Fibroblast of skin of left biceps (primary cell): ENCODE results near the gene BZW2.
"Not testable (repeated sequence)": the region's sequence is repeated elsewhere in the genome, so short reads cannot be mapped to it uniquely, and the experiment has no call there.

ENCODE experiments used
- DNase-seq, 2 experiments: peaks; one replicate each; pipeline ENCODE4 v3.0.0-alpha.2; 2013; ENCODE audit warnings: low read depth in 2 of 2

Gene BZW2

DNA sequence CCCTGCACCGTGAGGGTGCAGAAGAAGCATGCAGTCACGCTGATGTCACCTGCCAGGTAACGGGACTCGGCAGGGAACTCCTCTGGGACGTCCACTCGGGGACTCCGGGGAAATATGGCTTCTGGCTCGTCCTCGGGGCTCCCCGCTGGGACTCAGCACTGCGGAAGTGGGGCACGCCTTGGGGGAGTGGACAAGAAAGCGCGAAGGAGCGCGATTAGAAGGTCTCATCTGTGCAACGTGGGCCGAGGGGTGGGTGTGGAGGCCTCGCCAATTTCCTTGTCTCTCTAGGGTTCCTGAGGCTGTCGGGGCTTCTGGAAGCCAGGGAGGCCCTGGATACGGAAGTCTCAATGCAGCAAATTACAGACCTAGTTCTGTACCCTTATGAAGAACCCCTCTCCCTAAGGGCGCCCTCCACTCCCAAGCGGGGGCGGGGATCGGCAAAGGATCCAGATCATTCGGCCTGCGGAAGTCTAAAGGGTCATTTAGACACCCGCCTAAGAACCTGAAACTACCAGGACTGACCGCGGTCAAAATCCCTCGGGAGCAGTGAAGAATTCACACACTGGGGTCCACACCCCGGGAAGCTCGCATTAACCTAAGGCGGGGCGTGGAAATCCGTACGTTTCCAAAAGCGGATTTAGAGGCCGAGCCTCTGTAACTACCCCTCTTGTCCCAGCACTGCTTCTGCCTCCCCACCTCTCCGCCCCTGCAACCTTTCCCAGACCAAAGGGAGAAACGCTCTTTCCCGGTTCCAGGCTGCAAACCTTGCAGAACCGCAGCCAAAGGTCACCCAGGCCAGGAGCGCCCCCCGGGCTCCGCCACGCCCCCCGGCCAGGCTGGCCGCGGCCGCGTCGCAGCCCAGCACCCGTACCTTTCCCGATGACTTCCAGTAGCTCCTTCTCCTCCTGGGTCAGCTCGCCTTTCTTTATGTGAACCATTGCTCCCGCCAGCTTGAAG is 1.1 kb upstream of the BZW2 start:
- no peak for DNase-seq

DNA sequence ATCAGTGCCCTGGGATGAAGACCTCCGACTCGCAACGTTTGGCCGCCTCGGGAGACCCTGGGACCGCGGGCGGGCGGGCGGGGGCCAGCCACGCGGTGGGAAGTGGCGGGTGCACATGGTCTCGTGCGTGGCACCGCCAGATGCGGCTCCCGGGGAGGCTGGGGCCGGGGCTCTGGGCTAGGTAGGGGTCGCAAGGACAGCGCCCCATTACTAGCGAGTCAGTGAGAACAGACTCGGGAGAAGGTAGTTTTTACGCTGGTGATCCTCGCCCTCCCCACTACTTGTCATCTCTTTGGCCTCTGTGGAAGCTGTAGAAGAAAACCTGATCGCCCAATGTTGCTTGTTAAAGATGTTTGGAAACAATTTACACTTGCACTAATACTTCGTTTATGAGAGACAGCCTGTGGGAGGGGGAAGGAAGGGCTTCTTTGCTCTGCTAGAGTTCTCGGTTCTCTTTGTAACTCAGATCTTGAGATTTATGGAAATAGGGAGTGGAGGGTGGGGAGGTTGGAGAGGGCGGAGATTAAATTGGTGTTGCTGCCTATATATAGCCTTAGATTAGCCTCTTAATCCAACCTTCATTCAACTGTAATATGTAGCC is 591 bp downstream of the BZW2 start:
- no peak for DNase-seq

DNA sequence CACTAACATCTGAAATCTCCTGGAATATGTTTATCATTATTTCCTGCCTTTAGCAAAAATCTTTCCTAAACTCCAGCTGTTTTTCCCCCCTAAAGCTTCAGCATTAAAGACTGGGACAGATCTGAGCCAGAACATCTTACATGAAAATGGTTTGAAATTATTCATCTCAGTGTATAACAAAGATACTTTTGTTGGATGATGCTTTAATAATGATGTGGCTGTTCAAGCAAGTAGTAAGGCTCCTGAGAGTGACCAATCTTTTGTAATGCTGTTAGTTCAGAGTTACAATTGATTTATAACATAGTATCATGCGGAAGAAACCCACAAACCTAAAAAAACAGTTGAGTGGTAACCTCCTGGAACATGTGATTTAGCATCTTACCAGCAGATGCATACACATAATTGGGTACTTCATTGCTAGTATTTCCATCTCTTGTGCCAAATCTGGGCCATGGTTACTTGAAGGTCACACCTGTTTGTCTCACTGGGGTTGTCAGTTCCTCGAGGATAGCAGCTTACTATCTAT is 1.5 kb downstream of the BZW2 start:
- no peak for DNase-seq

DNA sequence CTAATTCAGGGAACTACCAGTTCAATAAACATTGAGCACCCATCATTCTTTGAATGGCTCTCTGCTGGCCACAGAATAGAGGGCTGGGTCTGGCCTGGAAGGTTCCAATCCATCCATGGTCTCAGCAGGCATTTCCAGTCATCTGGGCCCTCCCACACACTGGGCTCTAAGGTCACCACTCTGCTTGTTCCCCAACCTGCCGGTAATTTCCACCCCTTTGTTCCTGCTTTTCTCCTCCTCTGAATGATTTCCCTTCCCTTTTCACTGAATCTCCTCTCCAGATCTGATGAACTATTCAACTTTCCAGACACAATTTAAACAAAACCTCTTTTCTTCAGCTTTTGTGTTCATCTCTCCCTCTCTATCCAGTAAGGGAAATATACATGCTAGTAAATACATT is 2.6 kb downstream of the BZW2 start:
- DNase-seq, result no peak

DNA sequence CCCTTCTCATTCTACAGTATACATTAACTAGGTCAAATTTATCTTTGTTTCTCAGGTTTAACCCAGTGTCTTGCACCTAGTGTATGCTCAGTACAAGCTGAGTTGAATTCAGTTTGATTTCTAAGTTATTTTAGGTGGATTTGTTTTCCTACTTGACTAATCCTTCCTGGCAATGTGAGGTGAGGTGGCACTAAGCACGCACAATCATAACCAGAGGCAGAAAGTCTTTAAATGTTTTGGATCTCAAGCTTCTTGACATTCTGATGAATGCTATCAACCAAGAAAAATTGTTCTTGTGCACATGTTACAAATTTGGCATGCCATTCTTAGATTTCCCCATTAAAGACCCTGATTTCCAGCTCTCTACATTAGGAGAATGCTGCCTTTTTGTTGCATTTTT is 3.2 kb downstream of the BZW2 start:
- DNase-seq, result no peak

DNA sequence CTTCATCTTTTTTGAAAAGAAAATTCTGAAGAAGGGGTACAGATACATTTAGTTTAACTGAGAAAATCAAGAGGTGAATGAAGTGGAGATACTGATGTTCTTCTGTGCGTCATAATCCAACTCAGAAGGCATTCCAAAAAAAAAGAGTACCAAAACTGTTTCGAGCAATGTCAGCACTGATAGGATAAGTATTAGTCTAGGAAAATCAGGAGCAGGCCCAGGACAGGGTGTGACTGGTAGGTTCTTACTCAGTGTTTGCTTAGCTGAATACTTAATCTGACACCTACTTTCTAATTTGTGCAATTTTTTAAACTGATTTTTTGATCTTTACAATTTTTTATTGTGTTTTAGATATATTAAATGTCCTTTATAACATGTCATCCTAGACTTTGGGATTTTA is 4.3 kb downstream of the BZW2 start:
- DNase-seq, result no peak

DNA sequence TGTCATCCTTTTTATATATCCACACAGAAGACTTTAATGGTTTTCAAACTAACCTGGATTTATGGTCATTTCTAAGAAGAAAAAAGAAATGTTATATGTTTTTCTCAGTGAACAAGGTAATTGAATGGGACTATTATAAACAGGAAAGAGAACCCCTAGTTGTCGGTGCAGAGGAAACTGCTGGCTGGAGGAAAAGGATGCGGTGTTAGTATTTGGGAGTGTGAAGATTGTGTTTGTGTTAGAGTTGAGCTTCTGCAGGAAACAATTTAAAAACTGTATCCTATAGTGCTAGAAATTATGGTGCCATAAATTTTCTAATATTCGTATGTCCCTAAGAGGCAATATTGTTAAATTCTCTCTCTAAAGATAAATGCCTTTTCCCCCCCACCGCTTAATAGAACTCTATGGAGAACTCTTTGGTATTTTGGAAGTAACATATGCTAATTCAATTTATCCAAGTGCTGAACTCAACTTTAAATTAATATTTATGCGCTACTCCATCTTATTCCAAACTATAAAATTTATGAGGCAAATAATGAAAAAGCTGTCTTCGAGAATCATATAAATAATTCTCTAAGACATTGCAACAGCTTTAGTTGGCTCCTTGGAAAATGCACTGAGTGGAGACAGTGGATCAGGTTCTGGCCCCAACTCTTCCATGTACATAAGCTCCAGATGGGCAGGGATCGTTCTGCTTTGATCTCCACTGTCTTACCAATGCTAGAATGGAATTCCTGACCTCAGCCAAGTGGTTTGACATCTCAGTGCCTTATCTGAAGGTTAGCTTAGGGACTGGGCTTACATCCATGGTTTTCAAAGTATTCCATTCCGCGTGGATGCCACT is 5.6 kb downstream of the BZW2 start:
- no peak for DNase-seq

DNA sequence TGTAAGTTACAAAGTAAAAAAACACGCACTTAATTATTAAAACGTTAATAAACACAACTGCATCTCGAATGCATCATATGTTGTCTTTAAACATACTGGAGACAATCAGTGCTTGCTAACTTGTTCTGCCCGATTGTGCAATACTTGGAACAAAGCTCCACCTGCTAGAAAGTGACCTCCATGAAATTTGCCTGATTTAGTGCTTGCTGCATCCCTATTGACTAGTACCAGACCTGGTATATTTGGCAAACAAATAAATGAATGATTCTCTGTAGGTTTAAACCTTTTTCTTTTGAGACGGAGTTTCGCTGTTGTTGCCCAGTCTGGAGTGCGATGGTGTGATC is 6.2 kb downstream of the BZW2 start:
- DNase-seq, result no peak

DNA sequence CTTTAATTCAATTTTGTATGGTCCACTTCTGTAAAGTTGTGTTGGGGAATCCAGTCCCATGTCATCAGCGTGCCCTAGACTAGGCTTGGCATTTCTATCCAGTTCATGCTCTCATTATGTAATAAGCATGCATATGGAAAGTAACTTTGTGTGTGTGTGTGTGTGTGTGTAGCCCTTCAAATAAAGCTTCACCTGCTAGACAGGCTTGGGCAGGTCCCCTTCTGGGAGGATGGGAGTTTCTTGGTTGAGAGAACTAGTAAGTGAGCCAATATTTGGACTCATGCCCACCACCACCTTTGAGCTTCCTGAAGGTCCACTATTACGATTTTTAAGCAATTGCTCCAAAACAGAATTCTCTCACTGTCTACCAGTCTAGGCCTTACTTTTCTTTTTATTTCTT is 6.9 kb downstream of the BZW2 start:
- no peak for DNase-seq

DNA sequence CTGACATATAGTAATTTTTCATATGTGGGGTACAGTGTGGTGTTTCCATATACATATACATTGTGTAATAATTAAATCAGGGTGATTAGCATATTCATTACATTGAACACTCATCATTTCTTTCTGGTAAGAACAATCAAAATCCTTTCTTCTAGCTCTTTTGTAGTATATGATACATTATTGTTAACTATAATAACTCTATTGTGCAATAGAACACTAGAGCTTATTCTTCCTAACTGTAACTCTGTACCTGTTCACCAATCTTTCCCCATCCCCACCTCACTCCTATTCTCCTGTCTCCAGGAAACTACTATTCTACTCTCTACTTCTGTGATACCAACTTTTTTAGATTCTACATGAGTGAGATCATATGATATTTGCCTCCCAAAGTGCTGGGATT is 9.4 kb downstream of the BZW2 start:
- no peak for DNase-seq

DNA sequence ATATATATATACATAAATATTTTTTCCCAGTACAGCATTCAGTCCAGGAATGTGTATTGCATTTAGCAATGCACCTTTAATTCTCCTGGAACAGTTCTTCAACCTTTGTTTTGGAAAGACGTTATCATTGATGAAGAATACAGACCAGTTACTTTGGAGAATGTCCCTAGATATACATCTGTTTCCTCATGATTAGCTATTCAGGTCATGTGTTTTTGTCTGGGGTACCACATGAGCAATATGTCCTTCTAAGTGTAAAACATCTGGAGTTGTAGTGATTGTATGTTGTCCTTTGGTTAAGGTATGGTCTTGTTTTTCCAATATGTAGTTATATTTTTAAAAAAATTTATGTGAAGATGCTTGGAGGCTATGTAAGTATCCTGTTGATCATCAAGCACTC is 10.2 kb downstream of the BZW2 start:
- no peak for DNase-seq

DNA sequence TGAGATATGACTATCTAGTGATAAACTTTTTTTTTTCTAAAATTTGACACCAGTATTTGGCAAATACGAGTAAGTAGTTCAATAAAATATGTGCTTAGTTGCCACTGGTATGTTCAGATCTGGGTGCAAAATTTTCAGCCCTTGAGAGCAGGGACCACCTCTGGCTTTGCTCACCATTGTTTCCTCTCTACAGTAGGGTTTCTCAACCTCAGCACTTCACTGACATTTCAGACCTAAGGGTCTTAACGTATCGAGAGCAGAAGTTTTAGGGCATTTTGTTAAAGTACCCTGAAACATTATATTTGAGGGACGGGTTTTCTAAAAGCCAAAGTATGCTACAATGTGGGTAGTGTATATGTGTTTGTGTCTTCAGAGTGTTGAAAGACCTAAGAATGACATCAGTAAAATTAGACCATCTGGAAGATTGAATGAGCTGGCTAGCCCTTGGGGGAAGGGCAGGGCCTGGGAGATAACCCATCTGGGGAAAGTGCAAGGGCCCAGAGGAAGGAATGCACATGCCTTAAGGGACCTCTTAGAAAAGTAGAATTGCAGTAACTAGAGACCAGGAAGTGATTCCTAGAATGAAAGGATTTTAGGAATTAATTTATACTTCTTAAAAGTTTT is 11.8 kb downstream of the BZW2 start:
- peak; percentile 74 for DNase-seq

DNA sequence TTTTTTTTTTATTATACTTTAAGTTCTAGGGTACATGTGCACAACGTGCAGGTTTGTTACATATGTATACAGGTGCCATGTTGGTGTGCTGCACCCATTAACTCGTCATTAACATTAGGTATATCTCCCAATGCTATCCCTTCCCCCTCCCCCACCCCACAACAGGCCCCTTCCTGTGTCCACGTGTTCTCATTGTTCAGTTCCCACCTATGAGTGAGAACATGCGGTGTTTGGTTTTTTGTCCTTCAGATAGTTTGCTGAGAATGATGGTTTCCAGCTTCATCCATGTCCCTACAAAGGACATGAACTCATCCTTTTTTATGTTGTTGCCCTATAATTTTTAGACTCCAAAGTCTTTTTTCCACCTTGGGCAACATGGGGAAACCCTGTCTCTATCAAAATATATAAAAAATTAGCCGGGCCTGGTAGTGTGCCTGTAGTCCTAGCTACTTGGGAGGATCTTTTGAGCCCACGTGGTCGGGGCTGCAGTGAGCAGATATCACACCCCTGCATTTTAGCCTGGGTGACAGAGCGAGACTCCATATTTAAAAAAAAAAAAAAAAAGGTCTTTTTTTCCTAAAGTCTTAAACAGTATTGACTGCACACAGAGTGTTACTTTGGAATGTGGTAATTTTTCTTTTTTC is 14.0 kb downstream of the BZW2 start:
- DNase-seq, result not testable (repeated sequence)

DNA sequence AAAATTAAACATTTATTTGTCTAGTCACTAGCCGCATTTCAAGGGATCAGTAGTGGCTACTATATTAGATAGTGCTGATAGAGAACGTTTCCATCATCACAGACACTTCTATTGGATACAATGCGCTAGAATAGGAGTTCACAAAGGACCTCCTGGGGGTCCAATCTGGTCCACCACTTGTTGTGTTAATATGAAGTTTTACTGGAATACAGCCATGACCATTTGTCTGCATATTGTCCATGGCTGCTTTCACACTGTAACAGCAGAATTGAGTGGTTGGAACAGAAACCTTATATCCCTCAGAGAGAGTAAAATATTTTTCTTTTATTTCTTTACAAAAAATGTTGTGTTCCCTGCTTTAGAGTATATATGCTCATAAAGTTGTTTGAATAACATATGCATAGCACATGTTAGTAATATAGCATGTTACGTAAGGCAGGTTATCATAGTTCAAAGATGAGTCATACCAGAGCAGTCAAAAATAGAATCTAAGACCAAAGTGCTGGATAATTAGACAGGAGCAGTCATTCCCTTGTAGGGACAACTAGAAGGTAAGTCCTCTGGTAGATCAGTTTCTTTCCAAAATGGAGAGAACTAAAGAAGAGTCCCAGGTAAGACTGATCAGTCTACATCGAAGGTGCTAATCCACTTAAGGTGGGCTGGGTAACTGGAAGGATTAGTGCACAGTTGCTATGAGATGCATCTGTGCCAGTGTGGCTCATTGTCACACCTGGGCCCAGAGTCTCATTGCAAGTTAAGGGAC is 14.9 kb downstream of the BZW2 start:
- peak; percentile 65 to 69 for DNase-seq

DNA sequence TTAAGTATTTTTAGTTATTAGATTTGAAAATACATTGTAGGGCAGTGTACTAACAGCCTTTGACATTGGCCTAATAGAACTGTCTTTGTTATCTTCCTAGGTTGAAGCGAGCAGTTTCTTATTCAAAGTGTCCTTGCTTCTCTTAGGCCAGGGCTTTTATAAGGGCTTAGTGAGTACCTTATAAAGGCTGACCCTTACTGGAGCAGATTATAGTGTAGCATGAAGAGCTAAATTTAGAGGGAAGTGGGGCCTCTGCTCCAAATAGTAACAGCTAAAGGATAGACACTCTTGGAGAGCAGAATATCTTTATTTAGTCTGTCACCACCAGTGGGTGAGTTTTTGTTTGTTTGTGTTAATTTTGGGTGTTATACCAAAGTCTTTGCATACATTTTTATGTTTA is 15.9 kb downstream of the BZW2 start:
- DNase-seq, result no peak

DNA sequence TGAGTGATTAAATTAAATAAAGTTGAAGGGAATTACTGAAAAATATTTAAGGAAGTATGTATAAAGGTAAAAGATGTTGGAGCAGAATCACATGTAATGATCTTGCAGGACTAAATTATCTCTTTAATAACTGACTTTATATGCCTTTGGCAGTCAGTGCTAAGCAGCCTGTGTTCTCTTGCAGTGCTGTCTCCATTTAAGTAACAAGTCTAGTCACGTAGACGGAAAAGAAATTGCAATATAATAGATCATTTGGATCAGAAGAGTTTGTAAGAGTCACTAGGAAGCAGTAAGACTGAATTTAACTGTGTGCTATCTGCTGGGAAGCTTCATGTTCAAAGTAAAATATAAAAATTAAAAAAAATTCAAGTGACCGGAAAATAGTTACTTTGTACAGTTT is 21.4 kb downstream of the BZW2 start:
- DNase-seq, result no peak

DNA sequence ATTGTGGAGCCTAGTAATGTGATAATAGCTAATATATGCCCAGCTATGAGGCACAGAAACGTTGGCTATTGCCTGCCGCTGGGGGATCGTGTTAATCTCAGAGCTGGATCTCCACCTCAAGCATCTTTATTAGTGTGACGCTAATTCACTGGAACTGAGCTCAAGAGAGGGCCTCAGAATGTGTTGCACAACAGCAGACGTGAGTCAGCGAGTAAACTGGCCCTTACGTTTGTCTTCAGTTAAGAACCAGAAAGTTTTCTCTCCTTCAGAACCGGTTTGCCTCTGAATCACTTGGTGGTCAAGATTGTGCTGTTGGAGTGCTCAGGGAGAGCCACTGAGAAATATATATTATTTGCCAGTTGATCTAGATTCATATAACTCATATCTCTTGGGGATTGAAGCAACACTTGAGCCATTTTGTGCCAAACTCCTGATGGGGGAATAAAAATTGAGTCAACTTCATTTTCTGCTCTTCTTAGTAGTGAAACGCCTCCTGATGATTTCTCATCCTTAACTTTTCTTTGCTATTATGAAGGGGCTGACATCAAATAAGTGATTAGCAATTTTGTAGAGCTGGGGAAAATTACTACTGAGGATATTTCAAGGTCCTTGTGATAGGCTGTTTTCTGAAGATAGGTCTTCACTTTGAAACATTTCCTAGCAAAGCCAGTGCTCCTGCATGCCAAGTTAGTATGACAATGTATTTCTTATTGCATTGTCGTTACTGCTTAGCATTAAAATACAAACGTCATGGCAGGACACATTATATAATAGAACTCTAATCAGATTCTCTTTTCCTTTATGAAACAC is 22.3 kb downstream of the BZW2 start:
- DNase-seq, result peak; percentile 95 to 96

DNA sequence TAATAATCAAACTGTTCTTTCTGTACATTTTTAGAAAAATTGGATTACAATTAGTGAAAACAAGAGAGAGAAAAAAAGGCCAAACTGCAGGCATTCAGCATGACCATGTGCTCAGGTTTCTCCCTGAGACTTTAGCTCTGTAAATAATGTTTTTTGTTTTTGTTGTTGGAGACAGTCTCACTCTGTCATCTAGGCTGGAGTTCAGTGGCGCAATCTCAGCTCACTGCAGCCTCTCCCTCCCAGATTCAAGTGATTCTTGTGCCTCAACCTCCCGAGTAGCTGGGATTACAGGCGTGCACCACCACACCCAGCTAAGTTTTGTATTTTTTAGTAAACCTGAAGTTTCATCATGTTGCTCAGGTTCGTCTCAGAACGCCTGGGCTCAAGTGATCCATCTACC is 23.0 kb downstream of the BZW2 start:
- DNase-seq, result no peak

DNA sequence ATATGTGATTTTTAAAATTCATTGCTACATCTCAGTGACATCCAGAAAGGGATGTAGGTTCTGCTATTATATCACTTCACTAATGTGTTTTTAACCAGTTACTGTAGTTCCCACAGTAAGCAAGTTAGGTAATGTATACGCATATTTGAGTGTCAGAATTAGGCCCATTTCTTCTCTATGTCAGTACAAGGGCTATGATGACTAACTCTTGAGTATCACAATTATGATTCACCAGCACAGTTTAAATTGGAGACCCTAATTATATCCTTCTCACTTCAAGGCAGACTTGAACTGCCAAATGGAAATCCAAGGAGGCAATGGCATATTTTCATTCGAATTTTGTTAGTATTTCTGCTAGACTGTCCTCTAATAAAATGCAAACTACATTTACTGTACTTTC is 23.6 kb downstream of the BZW2 start:
- no peak for DNase-seq

DNA sequence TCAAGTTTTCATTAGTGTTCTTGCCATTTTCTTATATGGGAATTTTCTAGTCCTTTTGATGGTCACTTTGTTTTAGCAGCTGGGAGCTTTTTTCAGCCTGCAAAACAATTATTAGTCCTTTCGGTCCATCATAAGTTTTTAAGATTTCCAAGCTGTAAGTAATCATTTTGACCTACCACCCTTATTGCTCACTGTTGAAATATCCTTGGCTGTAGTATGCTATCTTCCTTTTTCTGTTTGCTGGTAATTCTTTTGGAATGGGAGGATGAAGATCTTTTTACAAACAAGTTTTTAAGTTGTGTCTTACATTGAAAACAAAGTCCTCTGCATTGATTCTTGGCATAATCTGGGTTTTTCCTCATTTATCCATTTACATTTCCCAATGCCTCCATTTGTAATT is 24.0 kb downstream of the BZW2 start:
- DNase-seq, result no peak
